HEK293 (cell line): ENCODE data around the gene SP3.

Experiments used
- SCRT1 ChIP-seq: fragments of 450-650 bp; formaldehyde crosslinking; IDR thresholded peaks from 2 replicates; pipeline ENCODE4 v1.5.1; 2016; ENCODE audit warnings: missing biosample characterization, missing genetic modification characterization, borderline replicate concordance
- YY1 ChIP-seq: fragments of 450-650 bp; formaldehyde crosslinking; IDR thresholded peaks from 2 replicates; pipeline ENCODE4 v1.5.1; 2018; ENCODE audit warnings: missing biosample characterization, missing genetic modification characterization
- TF ChIP-seq, protein P1 (sequence below): fragments of 450-650 bp; formaldehyde crosslinking; IDR thresholded peaks from 2 replicates; pipeline ENCODE4 v1.5.1; 2017; ENCODE audit warnings: missing biosample characterization, missing genetic modification characterization
- TF ChIP-seq, protein P2 (sequence below): fragments of 450-650 bp; formaldehyde crosslinking; IDR thresholded peaks from 2 replicates; pipeline ENCODE4 v1.5.1; 2016; ENCODE audit warnings: missing biosample characterization, missing genetic modification characterization
- TF ChIP-seq, protein P3 (sequence below): fragments of 450-650 bp; formaldehyde crosslinking; IDR thresholded peaks from 2 replicates; pipeline ENCODE4 v1.5.1; 2016; ENCODE audit warnings: missing biosample characterization, missing genetic modification characterization

DNA sequence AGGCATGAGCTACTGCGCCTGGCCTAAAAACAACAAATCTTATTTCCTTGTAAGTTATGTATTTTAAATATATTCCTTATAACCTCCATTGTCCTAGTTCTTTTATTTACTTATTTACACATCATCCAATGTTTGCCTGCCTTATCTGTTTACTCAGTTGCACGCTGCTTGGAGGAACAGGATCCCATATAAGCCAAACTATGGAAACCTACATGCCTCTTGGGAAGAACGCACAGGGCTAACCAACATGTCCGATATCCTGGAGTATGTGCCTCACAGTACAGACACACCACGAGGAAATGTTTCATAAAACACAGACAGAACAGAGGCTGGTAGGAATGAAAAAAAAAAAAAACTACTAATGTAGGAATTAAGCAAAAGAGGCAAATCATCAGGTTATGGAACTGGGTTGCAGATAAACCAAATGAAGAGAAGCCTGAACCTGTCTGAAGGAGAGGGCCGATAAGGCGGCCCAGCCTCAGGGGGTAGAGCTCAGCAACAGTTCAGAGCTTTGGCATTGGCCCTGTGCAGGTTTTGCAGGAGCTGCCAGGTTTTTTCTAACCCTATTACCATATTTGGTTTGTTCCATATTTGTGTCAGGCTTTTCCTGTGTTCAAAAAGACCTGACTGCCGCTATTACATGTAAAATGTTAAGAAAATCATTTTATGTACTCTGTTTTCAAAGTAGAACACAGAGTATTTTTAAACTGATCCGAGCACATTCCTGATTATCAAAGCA lies 19.9 kb upstream of the SP3 start:
- TF ChIP-seq, protein P1, sequence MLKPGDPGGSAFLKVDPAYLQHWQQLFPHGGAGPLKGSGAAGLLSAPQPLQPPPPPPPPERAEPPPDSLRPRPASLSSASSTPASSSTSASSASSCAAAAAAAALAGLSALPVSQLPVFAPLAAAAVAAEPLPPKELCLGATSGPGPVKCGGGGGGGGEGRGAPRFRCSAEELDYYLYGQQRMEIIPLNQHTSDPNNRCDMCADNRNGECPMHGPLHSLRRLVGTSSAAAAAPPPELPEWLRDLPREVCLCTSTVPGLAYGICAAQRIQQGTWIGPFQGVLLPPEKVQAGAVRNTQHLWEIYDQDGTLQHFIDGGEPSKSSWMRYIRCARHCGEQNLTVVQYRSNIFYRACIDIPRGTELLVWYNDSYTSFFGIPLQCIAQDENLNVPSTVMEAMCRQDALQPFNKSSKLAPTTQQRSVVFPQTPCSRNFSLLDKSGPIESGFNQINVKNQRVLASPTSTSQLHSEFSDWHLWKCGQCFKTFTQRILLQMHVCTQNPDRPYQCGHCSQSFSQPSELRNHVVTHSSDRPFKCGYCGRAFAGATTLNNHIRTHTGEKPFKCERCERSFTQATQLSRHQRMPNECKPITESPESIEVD (tag by site-specific recombination): no peak
- TF ChIP-seq YY1 (tag by site-specific recombination) (no peak), SCRT1 (tag by site-specific recombination) (no peak)
- TF ChIP-seq, protein P2, sequence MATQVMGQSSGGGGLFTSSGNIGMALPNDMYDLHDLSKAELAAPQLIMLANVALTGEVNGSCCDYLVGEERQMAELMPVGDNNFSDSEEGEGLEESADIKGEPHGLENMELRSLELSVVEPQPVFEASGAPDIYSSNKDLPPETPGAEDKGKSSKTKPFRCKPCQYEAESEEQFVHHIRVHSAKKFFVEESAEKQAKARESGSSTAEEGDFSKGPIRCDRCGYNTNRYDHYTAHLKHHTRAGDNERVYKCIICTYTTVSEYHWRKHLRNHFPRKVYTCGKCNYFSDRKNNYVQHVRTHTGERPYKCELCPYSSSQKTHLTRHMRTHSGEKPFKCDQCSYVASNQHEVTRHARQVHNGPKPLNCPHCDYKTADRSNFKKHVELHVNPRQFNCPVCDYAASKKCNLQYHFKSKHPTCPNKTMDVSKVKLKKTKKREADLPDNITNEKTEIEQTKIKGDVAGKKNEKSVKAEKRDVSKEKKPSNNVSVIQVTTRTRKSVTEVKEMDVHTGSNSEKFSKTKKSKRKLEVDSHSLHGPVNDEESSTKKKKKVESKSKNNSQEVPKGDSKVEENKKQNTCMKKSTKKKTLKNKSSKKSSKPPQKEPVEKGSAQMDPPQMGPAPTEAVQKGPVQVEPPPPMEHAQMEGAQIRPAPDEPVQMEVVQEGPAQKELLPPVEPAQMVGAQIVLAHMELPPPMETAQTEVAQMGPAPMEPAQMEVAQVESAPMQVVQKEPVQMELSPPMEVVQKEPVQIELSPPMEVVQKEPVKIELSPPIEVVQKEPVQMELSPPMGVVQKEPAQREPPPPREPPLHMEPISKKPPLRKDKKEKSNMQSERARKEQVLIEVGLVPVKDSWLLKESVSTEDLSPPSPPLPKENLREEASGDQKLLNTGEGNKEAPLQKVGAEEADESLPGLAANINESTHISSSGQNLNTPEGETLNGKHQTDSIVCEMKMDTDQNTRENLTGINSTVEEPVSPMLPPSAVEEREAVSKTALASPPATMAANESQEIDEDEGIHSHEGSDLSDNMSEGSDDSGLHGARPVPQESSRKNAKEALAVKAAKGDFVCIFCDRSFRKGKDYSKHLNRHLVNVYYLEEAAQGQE (tag by site-specific recombination): no peak
- TF ChIP-seq, protein P3, sequence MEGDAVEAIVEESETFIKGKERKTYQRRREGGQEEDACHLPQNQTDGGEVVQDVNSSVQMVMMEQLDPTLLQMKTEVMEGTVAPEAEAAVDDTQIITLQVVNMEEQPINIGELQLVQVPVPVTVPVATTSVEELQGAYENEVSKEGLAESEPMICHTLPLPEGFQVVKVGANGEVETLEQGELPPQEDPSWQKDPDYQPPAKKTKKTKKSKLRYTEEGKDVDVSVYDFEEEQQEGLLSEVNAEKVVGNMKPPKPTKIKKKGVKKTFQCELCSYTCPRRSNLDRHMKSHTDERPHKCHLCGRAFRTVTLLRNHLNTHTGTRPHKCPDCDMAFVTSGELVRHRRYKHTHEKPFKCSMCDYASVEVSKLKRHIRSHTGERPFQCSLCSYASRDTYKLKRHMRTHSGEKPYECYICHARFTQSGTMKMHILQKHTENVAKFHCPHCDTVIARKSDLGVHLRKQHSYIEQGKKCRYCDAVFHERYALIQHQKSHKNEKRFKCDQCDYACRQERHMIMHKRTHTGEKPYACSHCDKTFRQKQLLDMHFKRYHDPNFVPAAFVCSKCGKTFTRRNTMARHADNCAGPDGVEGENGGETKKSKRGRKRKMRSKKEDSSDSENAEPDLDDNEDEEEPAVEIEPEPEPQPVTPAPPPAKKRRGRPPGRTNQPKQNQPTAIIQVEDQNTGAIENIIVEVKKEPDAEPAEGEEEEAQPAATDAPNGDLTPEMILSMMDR (tag by site-specific recombination): no peak
